Gastroesophageal sphincter (tissue), 3 donors: ENCODE results near the gene B3GALT4.

ENCODE experiments used
- CTCF ChIP-seq, 4 experiments: fragments of 200-600 bp in 2 of 4; fragments of 450-650 bp in 2 of 4; sonication (generic) in 1 of 4; IDR thresholded peaks; one replicate each; pipeline ENCODE4 v1.5.1; 2017 to 2019; ENCODE audit warnings: antibody characterized with exemption in 4 of 4, mild to moderate bottlenecking in 2 of 4, moderate library complexity in 2 of 4
- POLR2A ChIP-seq, 2 donors: fragments of 450-650 bp; IDR thresholded peaks; one replicate each; pipeline ENCODE4 v1.6.1; 2017; ENCODE audit warnings: antibody characterized with exemption in 2 of 2, mild to moderate bottlenecking in 2 of 2, moderate library complexity in 1 of 2
- POLR2AphosphoS5 ChIP-seq: sonication (generic); formaldehyde crosslinking; IDR thresholded peaks from one replicate; pipeline ENCODE4 v1.6.1; 2017; ENCODE audit warnings: antibody characterized with exemption

- TF ChIP-seq POLR2AphosphoS5 = no peak
- TF ChIP-seq POLR2A (IDR thresholded peaks at IDR 0.05) = no peak
- TF ChIP-seq CTCF (IDR thresholded peaks at IDR 0.05) = no peak
These were observed 17.9 kb upstream of the B3GALT4 start for GRCh38 chr6:33259032-33259431.
